ENCODE measurements around the gene CNGA4. TPM values are rescaled to one million over a fixed set of nuclear protein-coding genes. Genes with fewer than 3 reads are reported as not detected.
A peak's percentile ranks its signal among the peaks of the same experiment; 100 is the strongest.
"Not testable (repeated sequence)": the region's sequence is repeated elsewhere in the genome, so short reads cannot be mapped to it uniquely, and the experiment has no call there.

The CNGA4 gene
- total RNA-seq, 1 donor from 2014 or later, result 0.12 TPM

GRCh38 chr11:6225024-6225423 is 13.9 kb upstream of the CNGA4 start:
- DNase-seq (ENCODE audit: extremely low read depth, low read depth, low spot score), result no peak

DNA sequence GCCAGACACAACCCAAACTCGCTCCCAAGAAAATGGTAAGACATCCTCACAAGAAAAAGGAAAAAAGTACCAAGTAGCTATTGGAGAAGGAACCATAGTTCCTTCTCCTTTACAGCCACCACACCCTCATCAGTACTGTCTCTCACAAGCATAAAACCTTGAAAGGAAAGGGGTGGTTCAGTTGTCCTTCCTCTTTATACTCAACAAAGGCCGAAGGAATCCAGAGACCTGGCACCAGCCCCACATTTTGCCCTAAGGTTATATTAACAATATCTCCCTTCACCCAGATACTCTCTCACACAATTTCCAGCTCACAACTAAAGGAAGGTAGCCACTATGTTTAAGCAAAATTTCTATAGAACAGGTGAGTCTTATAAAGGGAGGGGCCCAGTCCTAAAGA is 13.0 kb upstream of the CNGA4 start:
- no peak for DNase-seq (ENCODE audit: extremely low read depth, low read depth, low spot score)

DNA sequence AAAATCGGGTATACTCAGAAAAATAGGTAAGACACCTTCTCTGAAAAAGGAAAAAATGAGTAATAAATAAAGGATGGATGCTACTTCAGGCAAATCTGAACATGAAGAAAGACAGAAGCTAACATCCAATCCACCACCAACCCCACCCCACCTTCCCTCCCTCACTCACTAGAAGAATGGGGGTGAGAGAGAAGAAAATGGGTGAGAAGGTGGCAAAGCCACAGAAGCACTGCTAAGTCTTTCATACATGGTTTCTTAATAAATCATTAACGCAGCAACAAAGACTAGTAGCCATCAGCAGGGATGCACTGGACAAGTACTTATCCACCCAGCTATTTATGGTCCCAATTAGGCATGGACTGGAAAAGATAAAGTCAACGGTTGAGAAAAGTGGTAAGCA is 10.4 kb upstream of the CNGA4 start:
- DNase-seq (ENCODE audit: extremely low read depth, low read depth, low spot score), result no peak

GRCh38 chr11:6229911-6230310 is 9.0 kb upstream of the CNGA4 start:
- no peak for DNase-seq (ENCODE audit: extremely low read depth, low read depth, low spot score)

DNA sequence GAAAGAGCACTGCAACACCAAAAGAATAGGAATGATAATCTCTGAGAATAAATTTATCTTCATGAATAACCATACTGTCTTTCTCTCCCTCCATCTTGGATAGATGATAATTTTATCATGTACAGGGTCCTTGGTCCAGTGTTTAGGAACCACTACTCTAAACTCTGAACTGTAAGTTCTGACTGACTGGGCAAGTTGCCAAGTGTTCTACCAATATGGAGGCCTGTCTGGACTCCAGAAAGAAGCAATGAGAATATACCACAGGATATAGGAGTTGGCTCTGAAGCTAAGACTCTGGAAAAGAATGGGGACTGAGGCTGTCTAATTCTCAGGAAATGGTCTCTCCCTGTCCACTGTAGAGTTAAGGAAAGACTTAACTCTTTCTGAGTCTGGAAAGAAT is 6.0 kb upstream of the CNGA4 start:
- DNase-seq (ENCODE audit: extremely low read depth, low read depth, low spot score), result no peak

DNA sequence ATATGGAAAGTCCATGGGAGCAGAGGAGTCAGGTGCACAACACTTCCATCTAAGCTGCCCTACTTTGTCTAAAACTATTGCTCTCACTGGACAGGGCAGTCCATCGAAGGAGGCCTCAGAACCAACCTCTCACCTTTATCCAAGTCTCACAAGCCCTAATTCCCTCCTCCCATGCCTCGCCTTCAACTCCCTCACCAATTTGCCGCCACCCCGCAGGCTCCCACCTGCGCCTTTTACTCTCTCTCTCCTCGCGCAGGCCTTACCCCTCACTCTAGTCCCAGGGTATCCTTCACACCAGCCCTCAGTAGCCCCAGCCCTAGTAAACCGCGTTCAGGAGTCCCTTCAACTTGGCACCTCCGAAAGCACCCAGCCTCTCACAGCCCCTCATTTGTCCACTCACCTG is 4.9 kb upstream of the CNGA4 start:
- no peak for DNase-seq (ENCODE audit: extremely low read depth, low read depth, low spot score)

DNA sequence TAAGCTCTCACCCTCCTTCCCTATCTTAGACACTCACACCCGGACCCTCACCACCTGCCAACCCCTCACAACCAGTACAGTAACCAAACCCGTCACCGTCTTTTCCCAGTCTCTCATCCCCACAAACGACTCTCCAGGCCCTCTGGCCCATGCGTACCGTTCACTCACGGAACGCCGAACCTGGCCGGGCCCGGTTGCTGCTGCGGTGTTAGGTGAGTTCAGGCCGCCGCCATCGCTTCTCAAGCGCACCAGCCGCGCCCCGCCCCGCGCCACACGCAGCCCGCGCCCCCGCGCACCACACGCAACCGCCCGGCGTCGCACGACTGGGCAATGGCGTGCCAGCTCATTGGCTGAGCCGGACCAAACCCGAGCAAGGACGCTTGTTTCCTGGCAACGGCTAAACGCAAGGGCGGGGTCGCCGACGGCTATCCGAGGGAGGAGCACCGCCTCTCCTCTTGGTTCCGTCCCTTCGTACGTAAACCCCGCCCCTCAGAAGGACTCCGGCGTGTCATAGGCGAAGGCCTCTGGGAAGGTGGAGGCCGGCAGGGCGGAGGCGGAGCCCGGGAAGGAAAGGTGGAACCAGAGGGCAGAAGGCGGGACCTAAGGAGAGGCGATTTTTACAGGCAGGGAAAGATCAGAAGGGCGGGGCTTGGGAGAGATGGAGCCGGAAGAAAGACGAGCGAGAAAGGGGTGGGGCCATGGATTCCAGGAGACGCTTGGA is 4.3 kb upstream of the CNGA4 start, which contains the start of gene FHIP1B:
FHIP1B (minus strand) TSS at position 250 of the 721 bp plus-strand sequence. CDS start 10,120 bp downstream, outside the sequence.
- DNase-seq (ENCODE audit: extremely low read depth, low read depth, low spot score), result peak; percentile 95

- DNase-seq (ENCODE audit: extremely low read depth, low read depth, low spot score), result no peak
Observed at GRCh38 chr11:6237266-6237665, 1.6 kb upstream of the CNGA4 start.

- DNase-seq (ENCODE audit: extremely low read depth, low read depth, low spot score), result no peak
Observed at GRCh38 chr11:6237761-6238302, 1.1 kb upstream of the CNGA4 start.

- no peak for DNase-seq (ENCODE audit: extremely low read depth, low read depth, low spot score)
Observed at GRCh38 chr11:6240139-6240538, 1.2 kb downstream of the CNGA4 start.

DNA sequence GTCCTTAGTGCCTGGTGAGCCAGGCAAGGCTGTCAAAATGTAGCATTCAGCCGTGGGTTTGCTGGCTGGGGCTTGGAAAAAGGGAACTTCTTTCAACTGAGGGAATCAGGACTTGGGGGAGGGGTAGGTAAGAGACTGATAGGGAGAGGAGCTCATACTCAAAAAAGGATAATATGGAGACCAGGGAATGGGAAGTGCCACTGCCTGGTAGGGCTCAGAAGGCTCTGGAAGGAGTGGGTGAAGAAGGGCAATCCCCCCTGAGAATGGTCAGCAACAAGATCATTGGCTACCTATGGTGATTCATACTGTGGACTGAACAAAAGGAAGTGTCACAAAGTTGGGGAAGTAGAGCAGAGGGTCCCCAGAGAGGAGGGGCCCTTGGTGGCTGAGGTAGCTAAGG is 1.9 kb downstream of the CNGA4 start:
- no peak for DNase-seq (ENCODE audit: extremely low read depth, low read depth, low spot score)

- DNase-seq (ENCODE audit: extremely low read depth, low read depth, low spot score), result no peak
Observed at GRCh38 chr11:6241316-6241715, 2.4 kb downstream of the CNGA4 start.

DNA sequence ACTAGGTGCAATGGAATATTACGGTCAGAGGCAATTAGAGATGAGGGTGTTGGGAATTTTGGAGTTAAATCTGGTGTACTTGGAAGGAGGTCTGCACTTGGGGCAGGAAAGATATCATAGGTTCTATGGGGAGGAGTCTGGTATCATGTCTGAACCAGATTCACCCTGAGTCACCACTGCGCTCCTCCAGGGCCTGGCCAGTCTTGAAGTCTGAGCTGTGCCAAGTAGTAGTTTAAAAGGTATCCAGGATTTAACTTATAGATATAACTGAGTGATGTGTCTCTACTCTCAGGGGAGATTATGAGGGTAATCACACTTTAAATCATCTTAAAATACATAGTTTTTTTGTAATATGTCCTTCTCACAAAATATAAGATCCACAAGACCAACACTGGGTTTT is 6.6 kb downstream of the CNGA4 start:
- DNase-seq (ENCODE audit: extremely low read depth, low read depth, low spot score), result no peak

DNA sequence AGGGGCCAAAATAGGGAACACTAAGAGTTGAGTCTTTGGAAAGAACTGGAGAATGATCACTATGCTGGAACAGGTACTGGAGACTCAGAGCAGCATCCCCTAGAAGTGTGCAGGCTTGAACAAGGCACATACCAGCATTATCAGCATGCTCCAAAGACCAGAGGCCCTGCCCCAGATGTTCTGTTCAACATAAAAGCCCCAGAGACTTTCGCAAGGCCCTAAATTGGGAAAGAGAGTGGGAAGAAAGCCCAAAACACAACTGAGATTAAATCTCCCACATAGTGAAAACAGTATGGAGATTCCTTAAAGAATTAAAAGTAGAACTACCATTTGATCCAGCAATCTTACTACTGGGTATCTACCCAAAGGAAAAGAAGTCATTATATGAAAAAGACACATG is 9.4 kb downstream of the CNGA4 start:
- DNase-seq (ENCODE audit: extremely low read depth, low read depth, low spot score), result no peak

DNA sequence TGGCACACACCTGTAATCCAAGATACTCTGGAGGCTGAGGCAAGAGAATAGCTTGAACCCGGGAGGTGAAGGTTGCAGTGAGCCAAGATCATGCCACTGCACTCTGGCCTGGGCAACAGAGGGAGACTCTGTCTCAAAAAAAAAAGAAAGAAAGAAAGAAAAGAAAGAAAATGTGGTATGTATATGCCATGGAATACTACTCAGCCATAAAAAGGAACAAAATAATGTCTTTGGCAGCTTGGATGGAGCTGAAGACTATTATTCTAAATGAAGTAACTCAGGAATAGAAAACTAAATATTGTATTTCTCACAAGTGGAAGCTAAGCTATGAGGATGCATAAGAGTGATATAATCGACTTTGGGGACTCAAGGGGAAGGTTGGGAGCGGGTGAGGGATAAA is 10.0 kb downstream of the CNGA4 start:
- DNase-seq (ENCODE audit: extremely low read depth, low read depth, low spot score), result not testable (repeated sequence)

DNA sequence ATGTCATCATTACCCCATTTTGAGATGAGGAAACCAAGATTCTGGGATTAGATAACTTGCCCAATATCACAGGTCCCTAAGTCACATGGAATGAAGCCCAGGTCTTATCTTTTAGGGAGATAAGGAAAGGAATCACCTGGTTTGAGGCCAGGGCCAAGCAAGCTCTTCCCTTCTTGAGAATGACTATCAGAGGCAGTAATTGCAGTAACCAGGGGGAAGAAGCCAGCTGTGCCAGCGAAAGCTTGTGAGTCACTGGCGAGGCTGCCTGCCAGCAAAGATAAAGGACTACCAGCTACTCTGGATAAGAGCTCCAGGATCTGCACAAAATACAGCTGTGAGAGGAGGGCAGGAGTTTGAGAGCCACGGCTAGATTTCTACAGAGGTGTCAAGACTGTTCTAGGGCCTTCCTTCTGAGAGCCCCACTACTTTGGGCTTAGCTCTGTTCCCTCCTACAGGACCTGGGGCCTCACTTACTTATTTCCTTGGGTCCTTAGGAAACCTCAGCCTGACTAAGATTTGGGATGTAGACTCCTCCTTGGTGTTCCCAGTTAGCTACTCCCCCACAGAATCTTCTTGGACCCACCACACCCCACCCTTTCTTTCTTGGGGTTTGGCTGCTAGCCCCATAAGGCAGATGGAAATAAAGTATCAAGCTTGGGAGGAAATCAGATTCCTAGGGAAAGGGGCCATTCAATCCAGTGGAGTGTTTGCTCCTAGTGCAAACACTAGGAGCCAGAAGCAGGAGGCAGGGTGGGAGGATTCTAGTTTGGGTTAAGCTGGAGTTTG is 11.1 kb downstream of the CNGA4 start:
- DNase-seq (ENCODE audit: extremely low read depth, low read depth, low spot score), result no peak

GRCh38 chr11:6251120-6251733 is 12.3 kb downstream of the CNGA4 start:
- no peak for DNase-seq (ENCODE audit: extremely low read depth, low read depth, low spot score)

GRCh38 chr11:6251990-6252473 is 13.1 kb downstream of the CNGA4 start:
- no peak for DNase-seq (ENCODE audit: extremely low read depth, low read depth, low spot score)

DNA sequence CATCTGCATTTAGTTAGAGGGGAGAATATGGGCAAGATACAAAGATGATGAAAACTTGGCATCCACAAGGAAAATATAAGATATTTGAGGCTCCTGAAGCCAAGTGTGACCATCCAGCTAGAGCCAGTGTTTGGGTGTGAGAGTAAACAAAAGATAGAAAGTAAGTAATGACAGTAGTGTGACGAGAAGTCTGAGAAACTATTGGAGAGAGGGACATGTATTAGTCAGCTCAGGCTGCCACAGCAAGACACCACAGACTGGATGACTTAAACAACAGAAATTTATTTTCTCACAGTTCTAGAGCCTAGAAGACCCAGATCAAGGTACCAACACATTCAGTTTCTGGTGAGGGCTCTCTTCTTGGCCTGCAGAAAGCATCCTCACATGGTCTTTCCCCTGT is 14.3 kb downstream of the CNGA4 start:
- no peak for DNase-seq (ENCODE audit: extremely low read depth, low read depth, low spot score)

- DNase-seq (ENCODE audit: extremely low read depth, low read depth, low spot score), result no peak
Observed at GRCh38 chr11:6258141-6258540, 19.3 kb downstream of the CNGA4 start.

DNA sequence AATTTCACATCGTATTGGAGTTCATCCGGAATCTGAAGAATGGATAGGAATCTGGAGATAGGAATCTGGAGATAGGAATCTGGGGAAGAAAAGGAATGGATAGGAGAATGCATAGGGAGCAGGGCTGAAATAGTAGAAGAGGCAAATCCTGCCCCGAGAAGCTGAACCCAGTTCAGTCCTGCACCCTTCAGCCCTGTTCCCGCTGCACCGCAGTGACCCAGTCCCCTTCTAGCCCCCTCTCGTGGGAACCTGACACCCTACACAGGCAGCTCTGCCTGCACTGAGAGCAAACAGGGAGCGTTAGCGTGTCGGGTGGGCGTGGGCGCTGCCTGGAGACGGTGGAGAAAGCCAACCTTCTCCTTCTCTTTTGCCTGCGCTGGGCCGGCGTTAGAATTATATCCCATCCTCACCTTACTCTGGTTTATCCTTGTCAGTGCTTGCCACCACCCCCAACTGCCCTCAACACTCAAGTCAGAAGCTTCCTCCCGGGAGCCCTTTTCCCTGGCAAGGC is 19.7 kb downstream of the CNGA4 start:
- DNase-seq (ENCODE audit: extremely low read depth, low read depth, low spot score), result no peak
